Left lung (tissue), 10 donors: Measurements from ENCODE around the gene TTLL1. TPM values are rescaled to one million over a fixed set of nuclear protein-coding genes. Genes with fewer than 3 reads are reported as not detected.

Source experiments
- ATAC-seq: fragments of 200-7000 bp; cut with Tn5 transposase; one replicate; pipeline ENCODE4 v1.9.1; 2020; ENCODE audit warnings: moderate library complexity
- DNase-seq, 4 donors: peaks; one replicate each; pipeline ENCODE4 v3.0.0-alpha.2; 2013 to 2020
- H3K27ac ChIP-seq, 2 donors: fragments of 200-600 bp; sonication (generic) in 1 of 2; one replicate each; pipeline versions ENCODE4 v1.5.0 to v1.8.0; 2020 to 2021
- H3K27me3 ChIP-seq, 2 donors: fragments of 200-600 bp; sonication (generic) in 1 of 2; one replicate each; pipeline versions ENCODE4 v1.5.0 to v1.8.0; 2020 to 2021
- H3K36me3 ChIP-seq, 2 donors: fragments of 200-600 bp; sonication (generic) in 1 of 2; one replicate each; pipeline versions ENCODE4 v1.5.0 to v1.8.0; 2020 to 2021
- H3K4me1 ChIP-seq, 2 donors: fragments of 200-600 bp; one replicate each; pipeline ENCODE4 v1.8.0; 2021
- H3K4me3 ChIP-seq, 2 donors: fragments of 200-600 bp; sonication (generic) in 1 of 2; one replicate each; pipeline versions ENCODE4 v1.5.0 to v1.8.0; 2020 to 2021; ENCODE audit warnings: mild to moderate bottlenecking in 1 of 2
- H3K9me3 ChIP-seq, 2 donors: fragments of 200-600 bp; sonication (generic) in 1 of 2; one replicate each; pipeline versions ENCODE4 v1.5.0 to v1.8.0; 2020 to 2021
- intact Hi-C, 2 donors: fragments of 100-400 bp; cut with DNase I; formaldehyde crosslinking; loops; one replicate each; pipeline versions ENCODE4 v1.11.2 to v1.14.2; 2022
- polyA plus RNA-seq, 6 donors: library from polyadenylated mRNA; unstranded; fragments of 120-200 nt; gene quantifications; one replicate each; pipeline ENCODE4 v1.2.1, GENCODE V29; 2013; ENCODE audit not compliant: insufficient read length in 6 of 6
- total RNA-seq, 2 donors: library from RNA; stranded (reverse); fragmentation: NEBNext Ultra II Directional; extraction: Animal tissue kit (Norgen Biotek cat#: 25700); gene quantifications; one replicate each; pipeline ENCODE4 v1.2.1, GENCODE V29; 2021
- TF ChIP-seq, protein P1 (sequence below), 2 donors: fragments of 200-600 bp; sonication (generic) in 1 of 2; IDR thresholded peaks; one replicate each; pipeline versions ENCODE4 v1.5.0 to v1.8.0; 2021; ENCODE audit warnings: antibody characterized with exemption in 2 of 2
- donor health status: DM: no; HTN: yes; CAD: no.
- donor health status: DM: no; HTN: no; CAD: no.

TTLL1 gene
- total and polyA plus RNA-seq, 8 donors: 5.3 to 19.1 (median 16.2) TPM

DNA sequence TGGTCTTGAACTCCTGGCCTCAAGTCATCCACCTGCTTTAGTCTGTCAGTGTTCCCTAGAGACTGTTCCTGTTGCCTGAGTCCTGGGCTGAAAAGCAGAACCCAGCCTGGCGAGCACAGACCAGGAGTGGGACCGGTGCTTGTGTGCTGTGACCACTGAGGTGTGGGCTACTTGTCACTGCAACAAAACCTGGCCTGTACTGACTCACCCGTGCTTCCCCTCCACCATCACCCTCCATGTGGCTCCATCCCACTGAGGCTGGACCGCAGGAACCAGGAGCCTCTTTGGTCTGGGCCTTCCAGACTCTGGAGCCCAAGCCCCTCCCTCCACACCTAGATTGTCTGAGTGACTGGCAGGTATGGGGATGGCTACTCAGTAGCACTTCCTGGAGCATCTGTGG lies 45.4 kb upstream of the TTLL1 start:
- intact Hi-C loops: no loop called here
- peaks cover 0 to 79% of the 10 kb centered on the region in 2 donors for H3K36me3 ChIP-seq

DNA sequence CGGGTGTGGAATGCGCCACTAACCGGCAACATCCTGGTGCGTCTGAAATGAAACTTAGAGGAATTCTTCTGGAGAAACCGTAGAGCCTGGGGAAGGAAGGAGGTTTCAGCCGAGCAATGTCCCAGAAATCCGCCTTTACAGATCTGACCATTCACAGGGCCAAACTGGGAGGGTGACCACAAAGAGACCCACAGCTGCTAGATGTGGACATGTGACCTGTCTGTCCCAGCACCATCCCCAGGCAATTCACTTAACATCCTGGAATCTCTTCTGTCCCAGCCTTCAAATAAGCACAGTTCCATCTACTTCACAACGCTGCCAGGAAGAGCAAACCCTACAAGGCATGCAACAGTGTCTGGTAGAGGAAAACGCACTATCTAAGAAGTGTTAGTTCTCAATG lies 44.2 kb upstream of the TTLL1 start:
- H3K4me3 ChIP-seq: no peak overlapping the region
- no peaks in the 10 kb centered on the region for H3K27me3 ChIP-seq
- DNase-seq (no peak), ATAC-seq (no peak)
- TF ChIP-seq, protein P1, sequence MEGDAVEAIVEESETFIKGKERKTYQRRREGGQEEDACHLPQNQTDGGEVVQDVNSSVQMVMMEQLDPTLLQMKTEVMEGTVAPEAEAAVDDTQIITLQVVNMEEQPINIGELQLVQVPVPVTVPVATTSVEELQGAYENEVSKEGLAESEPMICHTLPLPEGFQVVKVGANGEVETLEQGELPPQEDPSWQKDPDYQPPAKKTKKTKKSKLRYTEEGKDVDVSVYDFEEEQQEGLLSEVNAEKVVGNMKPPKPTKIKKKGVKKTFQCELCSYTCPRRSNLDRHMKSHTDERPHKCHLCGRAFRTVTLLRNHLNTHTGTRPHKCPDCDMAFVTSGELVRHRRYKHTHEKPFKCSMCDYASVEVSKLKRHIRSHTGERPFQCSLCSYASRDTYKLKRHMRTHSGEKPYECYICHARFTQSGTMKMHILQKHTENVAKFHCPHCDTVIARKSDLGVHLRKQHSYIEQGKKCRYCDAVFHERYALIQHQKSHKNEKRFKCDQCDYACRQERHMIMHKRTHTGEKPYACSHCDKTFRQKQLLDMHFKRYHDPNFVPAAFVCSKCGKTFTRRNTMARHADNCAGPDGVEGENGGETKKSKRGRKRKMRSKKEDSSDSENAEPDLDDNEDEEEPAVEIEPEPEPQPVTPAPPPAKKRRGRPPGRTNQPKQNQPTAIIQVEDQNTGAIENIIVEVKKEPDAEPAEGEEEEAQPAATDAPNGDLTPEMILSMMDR (IDR thresholded peaks at IDR 0.05): no peak
- peaks cover 0 to 70% of the 10 kb centered on the region in 2 donors for H3K36me3 ChIP-seq
- H3K9me3 ChIP-seq: no peaks in the 10 kb centered on the region
- no peak overlapping the region for H3K27ac ChIP-seq
- intact Hi-C loops: no loop called here
- peaks cover 0 to 35% of the 10 kb centered on the region in 2 donors for H3K4me1 ChIP-seq

More for the DNA sequence above, 45.4 kb upstream of the TTLL1 start:
- Histone ChIP-seq H3K9me3 (no peaks in the 10 kb centered on the region), H3K27me3 (no peaks in the 10 kb centered on the region), H3K4me1 (peaks cover 0 to 24% of the 10 kb centered on the region in 2 donors), H3K4me3 (no peak overlapping the region), H3K27ac (no peak overlapping the region)
- TF ChIP-seq, protein P1 (IDR thresholded peaks at IDR 0.05): no peak
- DNase-seq (no peak), ATAC-seq (no peak)

DNA sequence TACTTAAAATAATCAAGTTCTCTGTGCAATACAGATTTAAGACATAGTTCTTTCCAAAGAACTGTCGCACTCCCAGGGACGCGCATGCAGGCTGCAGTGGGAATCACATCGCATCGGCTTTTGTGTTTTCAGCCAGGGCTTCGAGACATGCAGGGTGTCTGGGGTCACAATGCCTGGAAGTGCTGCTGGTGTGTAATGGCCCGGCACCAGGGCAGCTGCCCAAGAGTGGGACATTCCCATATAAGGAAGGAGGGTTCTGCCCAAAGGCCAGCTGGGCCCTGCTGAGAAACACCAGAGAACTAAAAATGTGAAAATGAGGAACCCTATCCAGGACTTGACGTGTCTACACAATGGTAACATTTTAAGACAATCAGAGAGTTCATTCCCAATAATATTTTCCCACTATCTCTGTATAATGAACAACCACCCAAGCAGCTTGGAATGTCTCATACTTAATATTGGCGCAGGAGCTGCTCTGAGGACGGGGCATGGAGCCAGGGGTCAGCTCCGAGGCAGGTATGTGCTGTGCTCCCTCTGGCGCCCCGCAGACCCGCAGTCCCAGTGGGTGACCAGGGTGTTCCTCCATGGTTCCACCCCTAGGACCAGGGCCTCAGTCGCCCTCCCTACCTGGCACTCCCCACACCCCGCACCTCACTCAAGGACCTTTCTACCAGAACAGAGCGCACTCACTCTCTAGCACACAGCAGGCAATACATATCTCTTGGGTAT lies 42.7 kb upstream of the TTLL1 start:
- peaks cover 0 to 55% of the 10 kb centered on the region in 2 donors for H3K36me3 ChIP-seq
- TF ChIP-seq, protein P1 (IDR thresholded peaks at IDR 0.05): no peak
- no peak overlapping the region for H3K27ac ChIP-seq
- intact Hi-C loops: no loop called here
- no peaks in the 10 kb centered on the region for H3K27me3 ChIP-seq
- no peaks in the 10 kb centered on the region for H3K9me3 ChIP-seq
- no peak overlapping the region for H3K4me3 ChIP-seq
- peaks cover 0 to 41% of the 10 kb centered on the region in 2 donors for H3K4me1 ChIP-seq
- ATAC-seq (no peak), DNase-seq (no peak)

DNA sequence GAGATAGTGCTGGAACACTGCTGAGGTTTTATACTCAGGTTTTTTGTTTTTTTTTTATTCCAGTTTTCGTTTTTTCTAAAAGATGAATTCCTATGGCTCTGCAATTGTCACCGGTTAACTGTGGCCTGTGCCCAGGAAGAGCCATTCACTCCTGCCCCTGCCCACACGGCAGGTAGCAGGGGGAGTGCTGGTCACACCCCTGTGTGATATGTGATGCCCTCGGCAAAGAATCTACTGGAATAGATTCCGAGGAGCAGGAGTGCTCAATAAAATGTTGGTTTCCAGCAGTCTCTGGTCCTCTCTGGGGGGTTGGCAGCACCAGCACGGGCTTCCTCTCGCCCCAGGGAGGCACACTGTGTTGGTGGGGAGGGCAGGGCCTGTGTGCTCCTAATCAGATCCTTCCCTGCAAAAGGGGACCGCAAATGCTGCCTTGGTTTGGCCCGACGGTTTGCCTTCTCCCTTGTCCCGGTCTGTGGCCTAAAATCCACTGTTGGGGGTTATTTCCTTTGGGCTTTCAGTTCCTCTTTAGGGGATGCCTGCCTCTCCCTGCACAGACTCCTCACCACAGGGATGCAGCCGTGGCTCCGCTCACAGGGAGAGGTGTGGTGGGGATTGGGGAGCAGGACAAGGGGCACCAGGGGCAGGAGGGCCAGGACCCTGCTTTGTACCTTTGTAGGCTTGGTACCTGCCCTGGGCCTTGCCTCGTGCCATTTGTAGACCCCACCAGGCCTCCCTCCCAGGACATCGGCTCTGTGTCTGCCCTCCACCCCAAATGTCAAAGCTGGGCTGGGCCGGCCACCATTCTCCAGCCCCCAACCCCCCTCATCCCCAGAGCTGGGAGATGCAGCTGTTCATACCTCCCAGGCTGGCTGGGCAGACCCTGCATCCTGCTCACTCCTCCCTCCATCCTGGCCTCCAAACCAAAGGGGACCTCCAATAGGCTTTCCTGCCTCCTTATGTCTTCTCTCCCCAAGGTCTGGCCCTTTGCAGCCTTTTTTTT lies 40.5 kb upstream of the TTLL1 start:
- no peak for ATAC-seq
- no peak for DNase-seq
- H3K36me3 ChIP-seq: peaks cover 0 to 38% of the 10 kb centered on the region in 2 donors
- peaks cover 0 to 39% of the 10 kb centered on the region in 2 donors for H3K4me1 ChIP-seq
- no peak overlapping the region for H3K4me3 ChIP-seq
- no peaks in the 10 kb centered on the region for H3K9me3 ChIP-seq
- TF ChIP-seq, protein P1 (IDR thresholded peaks at IDR 0.05): no peak
- intact Hi-C loops: no loop called here
- H3K27ac ChIP-seq: no peak overlapping the region
- no peaks in the 10 kb centered on the region for H3K27me3 ChIP-seq
